HG03342 (cell line): Measurements from ENCODE around the gene CTSL.

Experiments
- ATAC-seq: cut with Tn5 transposase; IDR thresholded peaks from one replicate; pipeline ENCODE4 v1.9.1; 2021; ENCODE audit warnings: mild to moderate bottlenecking, moderate library complexity; ENCODE audit not compliant: unreplicated experiment

Gene CTSL

DNA sequence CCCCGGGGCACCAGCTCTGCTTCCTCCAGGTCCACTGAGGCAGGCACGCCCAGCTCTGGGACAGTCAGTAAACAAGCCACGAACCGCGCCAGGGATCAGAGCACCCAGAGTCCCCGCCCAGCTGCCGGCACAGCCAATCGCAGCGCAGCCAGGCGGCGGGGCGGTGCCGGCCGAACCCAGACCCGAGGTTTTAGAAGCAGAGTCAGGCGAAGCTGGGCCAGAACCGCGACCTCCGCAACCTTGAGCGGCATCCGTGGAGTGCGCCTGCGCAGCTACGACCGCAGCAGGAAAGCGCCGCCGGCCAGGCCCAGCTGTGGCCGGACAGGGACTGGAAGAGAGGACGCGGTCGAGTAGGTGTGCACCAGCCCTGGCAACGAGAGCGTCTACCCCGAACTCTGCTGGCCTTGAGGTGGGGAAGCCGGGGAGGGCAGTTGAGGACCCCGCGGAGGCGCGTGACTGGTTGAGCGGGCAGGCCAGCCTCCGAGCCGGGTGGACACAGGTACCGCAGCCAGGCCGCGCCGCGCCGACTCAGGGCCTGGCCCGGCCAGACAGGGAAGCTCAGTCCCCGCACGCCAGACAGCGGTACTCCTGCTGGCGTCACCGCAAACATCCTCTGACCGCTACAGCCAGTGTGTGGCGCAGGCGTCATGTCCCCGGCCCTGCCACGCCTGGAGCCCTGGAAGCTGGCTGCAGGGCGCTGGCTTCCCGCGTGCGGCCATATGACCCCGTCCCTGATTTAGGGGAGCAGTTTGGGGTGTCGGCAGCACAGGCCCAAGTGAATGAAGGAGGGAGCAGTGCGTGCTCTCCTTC is at the start of gene CTSL:
CTSL (plus strand) TSS at position 220 of the 810 bp plus-strand sequence. CDS start 1,485 bp downstream, outside the sequence.
- ATAC-seq = no peak

DNA sequence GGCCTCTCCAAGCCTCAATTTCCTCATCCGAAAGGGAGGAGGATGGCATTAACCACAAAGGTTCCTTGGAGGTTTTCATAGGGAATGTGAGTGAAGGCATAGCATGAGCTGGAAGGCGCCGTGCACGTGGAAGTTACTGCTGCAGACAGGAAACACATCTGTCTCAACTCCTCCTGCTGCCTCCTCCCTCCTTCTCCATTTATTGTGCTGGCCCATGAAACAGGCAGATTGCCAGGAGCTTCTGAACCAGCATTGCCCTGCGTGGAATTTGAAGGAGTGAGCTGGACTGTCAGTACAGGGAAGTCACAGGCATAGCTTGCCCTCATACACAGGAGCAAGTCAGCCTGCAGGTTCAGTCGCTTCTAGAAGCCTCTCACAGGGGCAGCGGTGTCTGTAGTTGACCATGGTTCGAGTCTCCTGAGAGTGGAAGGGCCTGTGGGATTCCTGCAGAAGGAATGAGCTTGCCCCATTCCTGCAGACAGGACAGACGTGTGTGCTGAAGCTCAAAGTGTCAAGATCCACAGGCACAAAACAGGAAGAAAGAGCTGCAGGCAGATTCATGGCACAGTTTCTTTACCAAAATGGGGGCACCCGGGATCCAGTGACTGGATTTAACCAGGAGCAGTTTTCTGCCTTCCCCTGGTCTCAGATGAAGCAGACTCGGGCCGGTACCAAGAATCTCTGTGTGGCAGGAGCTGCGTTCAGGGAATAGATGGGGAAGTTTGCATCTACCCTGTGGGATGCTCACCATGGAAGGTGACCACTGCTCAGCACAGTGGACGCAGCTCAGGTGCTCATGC is 48.7 kb upstream of the CTSL start:
- ATAC-seq = no peak

GRCh38 chr9:87677776-87678587 is 47.9 kb upstream of the CTSL start:
- no peak for ATAC-seq

- no peak for ATAC-seq
These were observed 47.1 kb upstream of the CTSL start for GRCh38 chr9:87678650-87679355.

- no peak for ATAC-seq
These were observed 44.5 kb upstream of the CTSL start for GRCh38 chr9:87681271-87682061.

GRCh38 chr9:87682085-87682484 is 43.8 kb upstream of the CTSL start:
- ATAC-seq = no peak

GRCh38 chr9:87682618-87683017 is 43.3 kb upstream of the CTSL start:
- no peak for ATAC-seq

DNA sequence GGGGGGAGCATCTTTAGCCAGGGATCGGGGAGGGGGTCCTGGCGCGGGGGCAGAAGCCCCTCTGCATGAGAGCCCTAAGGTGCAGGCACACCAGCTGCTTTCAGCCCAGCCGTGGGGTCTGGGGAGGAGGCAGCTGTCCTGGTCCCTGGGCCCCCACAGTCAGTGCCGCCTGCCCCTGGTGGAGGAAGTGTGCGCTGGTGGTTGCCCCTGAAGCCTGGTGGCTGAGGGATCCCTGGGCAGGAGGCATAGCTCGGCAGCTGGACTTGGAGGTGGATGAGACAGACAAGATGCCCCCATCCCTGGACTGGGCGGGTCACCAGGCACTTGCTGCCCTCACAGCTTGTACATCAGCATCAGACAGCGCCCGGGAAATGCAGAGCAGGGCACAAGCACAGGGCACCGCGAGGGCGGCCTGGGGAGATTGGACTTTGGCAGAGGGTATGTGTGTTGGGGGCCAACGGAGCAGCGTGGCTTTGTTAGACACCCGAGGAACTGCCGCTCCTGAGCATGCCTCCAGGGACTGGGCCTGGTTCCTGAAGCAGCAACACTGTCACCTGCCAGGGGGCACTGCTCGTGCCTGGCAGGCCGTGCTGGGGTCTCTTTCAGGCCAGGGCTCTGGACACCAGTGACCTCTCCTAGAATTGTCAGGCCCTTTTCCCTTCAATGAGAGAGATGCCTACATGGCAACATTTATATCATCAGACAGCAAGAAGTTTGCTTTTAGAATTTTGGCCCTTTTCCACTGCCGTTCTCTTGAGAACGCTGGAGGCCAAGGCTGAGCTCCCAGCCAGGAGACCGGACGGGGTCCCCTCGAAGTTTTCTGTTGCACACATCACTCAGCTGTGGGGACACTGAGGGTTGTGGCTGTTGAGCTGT is 41.9 kb upstream of the CTSL start:
- no peak for ATAC-seq

GRCh38 chr9:87684627-87685219 is 41.2 kb upstream of the CTSL start:
- ATAC-seq = no peak

- no peak for ATAC-seq
These were observed 40.5 kb upstream of the CTSL start for GRCh38 chr9:87685441-87685840.

- no peak for ATAC-seq
These were observed 39.9 kb upstream of the CTSL start for GRCh38 chr9:87685871-87686519.

DNA sequence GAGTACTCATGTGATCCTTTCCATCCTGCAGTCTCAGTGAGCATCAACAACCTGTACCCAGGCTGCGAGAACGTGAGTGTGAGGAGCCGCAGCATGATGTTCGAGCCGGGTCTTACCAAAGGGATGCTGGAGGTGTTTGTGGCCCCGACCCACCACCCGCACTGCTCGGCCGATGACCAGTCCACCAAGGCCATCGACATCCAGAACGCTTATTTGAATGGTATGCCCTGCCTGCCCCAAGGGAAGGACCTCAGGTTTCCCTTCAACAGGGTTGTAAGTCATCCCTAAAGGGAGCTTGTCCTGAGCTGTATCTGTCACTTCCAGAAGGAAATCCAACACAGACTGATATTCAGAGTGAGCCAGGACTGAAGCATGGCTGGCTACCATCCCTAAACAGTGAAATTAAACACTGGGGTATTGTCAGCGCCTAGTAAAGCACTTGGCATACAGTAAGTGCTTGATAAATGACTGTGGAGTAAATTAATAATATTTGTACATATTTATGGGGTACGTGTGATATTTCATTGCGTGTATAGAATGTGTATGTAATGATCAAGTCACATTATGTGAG is 39.3 kb upstream of the CTSL start:
- ATAC-seq = no peak

GRCh38 chr9:87687207-87687606 is 38.7 kb upstream of the CTSL start:
- no peak for ATAC-seq

DNA sequence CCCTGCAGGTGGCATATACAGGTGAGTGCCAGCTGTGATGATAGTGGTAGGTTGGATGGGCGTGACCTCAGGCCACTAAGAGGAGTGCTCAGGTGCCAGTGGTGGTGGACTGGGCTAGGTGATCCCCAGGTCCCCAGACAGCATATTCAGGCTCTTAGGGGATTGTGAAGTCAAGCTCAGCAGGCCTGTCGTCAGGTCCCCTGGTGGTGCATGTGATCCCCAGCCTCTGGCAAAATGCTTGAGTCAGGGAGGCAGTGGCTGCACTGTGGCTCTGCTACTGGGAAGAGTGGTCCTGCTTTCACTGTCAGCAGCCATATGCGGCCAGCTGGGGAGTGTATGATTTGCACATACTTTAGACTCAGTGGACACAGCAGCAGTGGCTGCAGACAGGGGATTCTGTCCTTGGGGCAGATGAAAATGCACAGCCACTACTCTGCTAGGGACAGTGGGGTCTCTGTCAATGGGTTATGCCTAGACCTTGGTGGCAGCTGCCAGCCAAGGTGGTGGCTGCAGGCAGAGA is 31.6 kb upstream of the CTSL start:
- no peak for ATAC-seq

DNA sequence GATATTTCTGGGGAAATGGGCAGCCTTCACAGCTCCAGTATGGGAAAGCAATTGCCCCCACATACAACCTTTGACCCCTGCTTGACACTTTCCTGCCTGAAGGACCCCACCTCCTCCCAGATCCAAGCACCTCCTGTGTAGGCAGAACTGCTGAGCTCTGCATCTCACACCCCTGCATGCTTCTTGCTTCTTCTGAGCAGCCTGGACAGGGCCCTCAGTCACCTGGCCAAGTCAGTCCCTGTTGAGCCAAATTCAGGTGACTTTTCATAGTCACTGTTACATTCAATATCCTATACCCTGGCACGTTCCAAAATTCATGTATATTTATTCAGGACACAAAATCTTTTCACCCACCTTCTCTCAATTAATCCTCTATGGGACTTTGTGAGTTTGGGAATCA is 30.4 kb upstream of the CTSL start:
- no peak for ATAC-seq

- no peak for ATAC-seq
These were observed 29.3 kb upstream of the CTSL start for GRCh38 chr9:87696641-87697040.

- no peak for ATAC-seq
These were observed 27.7 kb upstream of the CTSL start for GRCh38 chr9:87698069-87698809.
